Prostate gland (tissue), 2 donors: ENCODE measurements around the gene FAM171A2.

Experiments
- CTCF ChIP-seq, 4 experiments: fragments of 200-600 bp in 2 of 4; fragments of 450-650 bp in 2 of 4; sonication (generic) in 2 of 4; IDR thresholded peaks; 1 replicate in 3 of 4; 2 replicates in 1 of 4; pipeline ENCODE4 v1.5.1; 2016 to 2019; ENCODE audit warnings: antibody characterized with exemption in 4 of 4, mild to moderate bottlenecking in 2 of 4, moderate library complexity in 2 of 4
- POLR2A ChIP-seq: fragments of 450-650 bp; IDR thresholded peaks from one replicate; pipeline ENCODE4 v1.6.1; 2016; ENCODE audit warnings: antibody characterized with exemption, mild to moderate bottlenecking

GRCh38 chr17:44324092-44324570, 39.5 kb downstream of the FAM171A2 start:
- TF ChIP-seq CTCF (IDR thresholded peaks at IDR 0.05) (no peak), POLR2A (no peak)
